Measurements from ENCODE around the gene TP63.

The TP63 gene

DNA sequence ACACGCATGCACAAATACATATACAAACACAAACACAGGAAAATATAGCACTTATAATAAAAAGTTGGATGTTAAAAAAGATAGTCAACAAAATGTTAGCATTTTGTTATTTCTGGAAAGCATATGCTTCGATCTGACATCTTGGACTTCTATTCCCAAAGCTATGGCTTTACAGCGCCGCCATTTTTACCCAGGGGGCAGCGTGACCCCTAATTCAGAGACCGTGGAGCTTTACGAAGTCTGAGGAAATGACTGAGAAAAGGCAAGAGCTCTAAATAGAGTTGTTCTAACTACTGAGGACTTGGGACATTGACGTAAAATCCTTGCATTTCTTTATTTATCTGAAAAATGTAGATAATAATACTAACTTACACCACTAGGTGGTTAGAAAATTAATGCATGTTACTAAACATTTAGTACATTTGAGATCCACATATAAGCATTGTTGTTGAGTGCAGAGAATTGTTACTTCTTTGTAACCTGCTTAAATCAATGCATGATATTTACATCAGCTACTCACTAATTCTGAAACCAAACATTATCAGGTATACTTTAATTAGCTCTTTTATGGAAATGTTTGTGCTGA, 155.4 kb downstream of the TP63 start:
- DNase-seq: no peak

DNA sequence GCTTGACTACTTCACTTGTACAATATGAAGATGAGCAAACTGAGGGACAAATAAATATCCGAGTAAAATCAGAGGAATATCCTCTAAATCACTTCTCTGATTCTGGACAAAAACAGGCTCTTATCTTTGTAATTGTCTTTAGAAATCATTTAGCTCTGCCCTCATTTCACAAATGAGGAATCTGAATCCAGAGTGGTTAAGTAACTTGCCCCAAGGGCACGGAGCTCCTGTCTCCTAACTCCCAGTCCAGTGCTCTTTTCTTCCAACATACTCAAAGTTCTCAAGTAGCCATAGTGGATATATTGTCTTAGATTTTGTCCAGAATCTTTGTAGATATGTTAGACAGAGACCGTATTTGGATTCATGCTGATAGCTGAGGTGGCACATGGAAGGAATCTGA, 156.0 kb downstream of the TP63 start:
- no peak for DNase-seq

DNA sequence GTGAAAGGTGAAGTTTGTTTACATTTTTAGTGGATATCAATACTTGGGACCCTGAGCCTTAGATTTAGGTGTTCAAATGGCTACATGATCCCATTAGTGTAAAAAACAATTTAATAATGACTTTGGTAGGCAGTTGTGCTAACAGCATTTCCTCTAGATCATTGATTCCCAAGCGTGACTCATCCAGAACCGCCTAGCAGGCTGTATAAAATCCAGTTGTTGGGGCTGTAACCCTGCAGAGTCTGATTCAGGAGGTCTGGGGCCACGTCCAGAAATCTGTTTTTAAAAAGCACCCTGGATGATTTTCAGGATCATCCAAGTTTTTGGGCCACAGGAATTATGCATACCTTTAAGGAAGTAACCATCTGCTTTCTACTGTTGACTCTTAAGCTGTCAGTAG, 156.4 kb downstream of the TP63 start:
- no peak for DNase-seq

DNA sequence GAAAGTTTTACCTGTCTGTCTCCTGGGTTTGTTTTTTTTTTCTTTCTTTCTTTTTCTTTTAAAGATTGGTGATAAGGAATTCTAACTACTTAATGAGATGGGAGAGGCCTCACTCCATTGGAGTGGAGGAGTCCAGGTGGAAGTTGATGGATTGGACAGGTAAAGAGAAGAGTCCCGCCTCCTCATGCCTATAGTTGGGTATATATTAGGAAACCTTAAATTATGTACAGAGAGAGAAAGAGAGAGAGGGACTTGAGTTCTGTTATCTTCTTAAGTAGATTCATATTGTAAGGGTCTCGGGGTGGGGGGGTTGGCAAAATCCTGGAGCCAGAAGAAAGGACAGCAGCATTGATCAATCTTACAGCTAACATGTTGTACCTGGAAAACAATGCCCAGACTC, 158.2 kb downstream of the TP63 start:
- no peak for DNase-seq

DNA sequence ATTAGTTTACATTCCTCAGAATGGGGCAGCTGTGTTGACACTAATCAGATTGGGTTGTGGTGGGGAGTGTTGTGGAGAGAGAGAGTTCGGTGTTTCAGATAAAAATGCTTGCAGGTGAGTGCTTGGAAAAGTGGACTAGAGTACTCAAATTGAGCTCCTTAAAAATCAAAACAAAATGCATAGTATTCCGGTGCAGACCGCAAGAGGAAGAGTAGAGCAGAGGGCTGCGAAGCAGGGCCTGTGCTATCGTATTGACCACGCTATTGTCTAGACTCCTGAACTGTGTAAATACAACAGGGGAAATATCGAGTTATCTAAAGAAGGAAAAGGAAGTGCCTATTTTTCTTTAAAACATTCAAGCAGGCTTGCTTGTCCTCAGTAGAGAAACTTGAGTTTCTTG, 159.5 kb downstream of the TP63 start:
- DNase-seq: no peak

DNA sequence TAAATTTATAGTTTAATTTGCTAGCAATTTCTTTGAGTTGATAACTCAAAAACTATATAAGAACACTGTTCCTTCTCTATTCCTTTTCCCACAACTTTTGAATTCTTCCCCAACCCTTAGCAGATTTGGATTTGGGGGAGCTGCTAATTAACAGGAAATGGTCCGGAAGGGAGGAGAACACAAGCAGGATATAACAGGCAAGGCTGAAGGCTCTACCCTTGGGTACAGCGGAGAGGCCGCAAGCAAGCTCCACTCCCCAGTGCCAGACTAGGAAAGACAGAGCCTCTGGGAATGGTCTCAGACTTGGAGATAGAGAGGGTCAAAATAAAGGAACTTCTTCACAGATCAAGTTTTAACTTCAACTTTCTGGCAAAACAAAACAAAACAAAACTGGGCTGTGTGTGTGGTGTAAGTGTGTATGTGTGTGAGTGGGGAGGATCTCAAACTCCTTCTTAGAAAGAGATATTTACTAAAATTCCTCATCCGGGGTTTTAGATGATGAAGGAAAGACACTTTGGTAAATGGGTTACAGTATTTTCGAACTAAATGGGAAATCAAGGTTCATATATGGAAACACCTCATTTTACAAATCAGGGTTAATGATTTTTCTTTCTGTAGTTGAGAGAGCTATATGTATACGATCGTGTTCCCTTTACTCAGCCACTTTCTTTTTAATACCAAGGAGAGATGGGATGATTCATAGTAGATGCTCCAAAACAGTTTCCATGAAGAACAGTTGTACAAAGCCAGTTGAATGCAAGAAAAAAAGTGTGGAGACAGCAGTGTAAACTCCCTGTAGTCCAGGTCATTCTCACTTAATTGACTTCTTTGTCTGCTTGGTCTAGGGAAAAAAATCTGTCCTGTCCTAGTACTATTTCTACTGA, 161.1 kb downstream of the TP63 start:
- DNase-seq: no peak

DNA sequence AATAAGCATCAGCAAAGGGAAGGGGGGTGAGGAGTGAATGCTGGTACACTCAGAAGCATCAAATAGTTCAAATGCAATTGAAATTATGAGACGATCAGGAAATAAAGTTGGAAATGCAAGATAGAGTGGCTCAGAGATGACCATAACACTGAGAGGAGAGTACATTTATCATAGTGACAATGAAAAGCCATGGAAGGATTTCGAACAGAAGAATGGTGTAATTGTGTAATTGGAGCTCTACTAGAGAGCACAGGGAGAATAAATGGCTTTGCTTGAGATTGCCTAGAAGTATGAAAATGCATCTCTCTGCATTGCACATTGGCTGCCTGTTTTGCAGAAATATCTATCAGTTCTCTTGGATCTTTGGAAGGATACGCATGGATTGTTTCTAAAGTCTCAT, 163.3 kb downstream of the TP63 start:
- no peak for DNase-seq

DNA sequence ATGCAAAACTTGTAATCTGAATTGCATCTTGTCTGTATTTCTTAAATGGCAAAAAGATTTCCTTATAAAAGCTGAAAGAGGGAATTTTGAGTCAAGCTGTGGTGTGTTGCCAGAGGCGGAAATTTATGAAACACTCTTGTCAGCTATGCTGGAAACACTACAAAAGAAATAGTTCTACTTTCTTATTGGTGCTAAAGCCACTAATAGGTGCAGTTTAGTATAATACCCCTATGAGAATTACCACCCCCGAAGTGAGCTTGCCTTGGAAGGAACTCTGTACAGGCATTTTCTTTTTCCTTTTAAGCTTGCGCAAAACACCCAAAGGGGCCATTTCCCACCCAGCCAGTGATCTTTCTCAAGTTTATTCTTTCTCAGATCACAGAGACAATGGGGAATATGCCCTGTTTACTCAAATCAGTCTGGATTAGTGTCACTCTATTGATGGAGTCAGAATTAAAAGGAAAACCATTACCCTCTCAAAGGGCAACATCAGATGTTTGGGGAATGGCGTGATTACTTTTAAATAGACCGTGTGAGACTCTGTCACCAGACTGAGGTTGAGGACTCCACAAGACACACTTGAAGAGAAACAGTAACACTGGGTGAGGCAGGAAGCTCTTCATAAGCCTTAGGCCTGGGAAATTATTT, 166.0 kb downstream of the TP63 start:
- DNase-seq: no peak

DNA sequence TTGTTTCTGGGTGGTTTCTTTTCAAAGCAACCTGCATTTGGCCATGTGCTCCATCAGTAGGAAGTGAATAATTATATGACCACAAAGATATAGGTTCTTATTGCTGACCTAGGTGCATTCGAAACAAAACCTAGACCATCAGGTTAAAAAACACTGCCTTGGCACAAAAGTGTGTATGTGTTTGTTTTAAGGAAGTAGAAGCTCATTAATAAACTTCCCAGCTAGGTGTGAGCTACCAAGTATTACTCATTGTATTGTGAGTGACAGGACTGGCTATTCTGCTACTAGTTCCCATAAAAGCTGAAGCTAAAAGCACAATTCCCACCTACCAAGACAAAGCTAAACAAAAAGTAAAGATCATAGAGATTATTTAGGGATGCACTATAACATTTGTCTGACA, 168.2 kb downstream of the TP63 start:
- DNase-seq: no peak

DNA sequence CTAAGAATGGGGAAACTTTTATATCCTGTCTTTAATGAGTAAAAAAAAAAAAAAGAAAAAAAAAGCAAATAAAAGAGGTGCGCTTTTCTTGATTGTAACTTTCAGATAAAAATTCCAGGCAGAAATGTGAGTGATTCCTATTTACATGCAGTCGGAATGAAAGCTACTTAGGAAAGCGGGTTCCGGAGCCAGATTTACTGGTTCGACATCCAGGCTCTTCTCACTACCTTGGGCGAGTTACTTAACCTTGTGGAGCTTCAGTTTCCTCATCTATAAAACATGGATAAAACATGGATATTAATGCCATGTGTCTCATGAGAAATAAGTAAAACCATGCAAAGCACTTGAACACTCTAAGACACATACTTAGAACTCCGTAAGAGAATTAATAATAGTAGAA, 169.2 kb downstream of the TP63 start:
- no peak for DNase-seq

DNA sequence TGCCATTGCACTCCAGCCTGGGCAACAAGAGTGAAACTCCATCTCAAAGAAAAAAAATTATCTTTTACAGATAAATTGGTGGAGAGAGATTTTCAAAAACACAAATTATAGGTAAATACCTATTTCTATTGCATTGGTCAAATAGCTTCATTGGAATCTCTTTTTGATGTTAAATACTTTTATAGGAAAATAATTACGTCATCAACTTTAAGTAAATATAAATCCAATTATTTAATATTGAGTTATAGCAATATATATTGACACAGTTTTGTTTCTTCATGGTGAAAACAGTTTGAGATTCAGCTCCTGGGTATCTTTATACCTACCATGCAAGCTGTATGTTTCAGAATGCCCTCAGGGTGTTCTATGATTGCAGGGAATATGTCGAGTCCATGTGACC, 172.1 kb downstream of the TP63 start:
- DNase-seq: no peak

DNA sequence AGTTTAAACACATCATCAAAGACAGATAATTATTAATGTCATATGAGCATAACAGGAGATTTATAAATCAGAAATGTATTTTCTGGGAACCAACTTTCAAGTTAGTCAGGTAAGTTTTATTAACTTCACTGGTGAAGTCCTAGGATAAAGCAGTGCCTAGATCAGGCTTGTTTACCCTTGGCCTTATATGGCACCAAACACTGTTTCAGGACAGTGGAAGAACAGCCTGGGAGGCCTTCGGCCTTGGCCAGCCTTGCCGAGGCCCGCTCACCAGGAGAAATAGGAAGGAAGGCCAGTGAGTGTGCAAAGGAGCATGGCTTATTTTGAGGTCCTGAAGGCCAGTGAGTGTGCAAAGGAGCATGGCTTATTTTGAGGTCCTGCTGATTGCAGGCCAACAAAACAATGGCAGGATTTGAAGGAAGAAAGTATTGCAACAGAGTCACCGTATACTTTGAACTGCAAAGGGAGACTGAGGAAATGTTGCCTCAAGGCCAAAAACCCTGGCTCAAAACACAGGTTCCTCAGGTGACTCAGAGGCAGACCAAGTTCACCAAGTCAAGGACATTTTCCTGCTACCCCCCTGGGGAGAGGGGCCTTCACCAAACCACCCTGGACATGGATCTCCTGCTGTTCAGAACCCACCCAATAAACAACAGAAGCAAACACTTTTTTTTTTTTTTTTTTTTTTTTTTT, 174.3 kb downstream of the TP63 start:
- DNase-seq: no peak

DNA sequence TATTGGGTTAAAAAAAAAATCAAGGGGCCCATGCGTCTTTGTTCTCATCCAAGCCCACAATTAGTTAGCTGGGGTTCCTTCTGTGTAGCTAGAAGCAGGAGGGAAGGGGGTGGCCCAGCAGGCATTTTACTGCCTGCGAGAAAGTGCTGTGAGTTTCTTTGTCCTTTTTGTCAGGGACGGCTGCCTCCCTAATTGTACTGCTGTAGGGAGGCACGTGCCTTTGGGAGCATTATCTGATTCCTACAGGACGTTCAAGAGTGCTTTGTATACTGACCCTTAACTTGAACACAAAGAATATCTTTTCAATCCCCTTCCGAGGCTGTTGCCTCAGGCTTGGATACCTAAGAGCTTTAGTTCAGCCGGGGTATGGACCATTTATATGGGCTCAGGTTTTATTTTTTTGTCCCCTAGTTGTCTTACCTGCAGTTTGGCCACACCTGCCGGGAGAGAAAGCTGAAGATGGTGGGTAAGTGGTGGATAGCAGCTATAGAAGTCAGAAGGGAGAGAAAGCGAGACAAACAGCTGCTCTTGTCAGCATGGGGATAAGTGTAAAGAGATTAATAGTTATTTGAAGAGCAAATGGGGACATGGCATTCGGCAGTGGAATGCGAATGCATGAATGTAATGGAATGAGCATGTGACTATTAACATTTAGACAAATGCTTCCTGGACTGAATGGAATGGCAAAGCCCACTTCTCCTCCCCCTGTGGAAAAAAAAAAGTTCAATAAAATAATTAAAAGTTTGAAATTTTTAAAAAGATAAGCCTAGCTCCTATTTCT, 175.2 kb downstream of the TP63 start:
- DNase-seq: no peak

DNA sequence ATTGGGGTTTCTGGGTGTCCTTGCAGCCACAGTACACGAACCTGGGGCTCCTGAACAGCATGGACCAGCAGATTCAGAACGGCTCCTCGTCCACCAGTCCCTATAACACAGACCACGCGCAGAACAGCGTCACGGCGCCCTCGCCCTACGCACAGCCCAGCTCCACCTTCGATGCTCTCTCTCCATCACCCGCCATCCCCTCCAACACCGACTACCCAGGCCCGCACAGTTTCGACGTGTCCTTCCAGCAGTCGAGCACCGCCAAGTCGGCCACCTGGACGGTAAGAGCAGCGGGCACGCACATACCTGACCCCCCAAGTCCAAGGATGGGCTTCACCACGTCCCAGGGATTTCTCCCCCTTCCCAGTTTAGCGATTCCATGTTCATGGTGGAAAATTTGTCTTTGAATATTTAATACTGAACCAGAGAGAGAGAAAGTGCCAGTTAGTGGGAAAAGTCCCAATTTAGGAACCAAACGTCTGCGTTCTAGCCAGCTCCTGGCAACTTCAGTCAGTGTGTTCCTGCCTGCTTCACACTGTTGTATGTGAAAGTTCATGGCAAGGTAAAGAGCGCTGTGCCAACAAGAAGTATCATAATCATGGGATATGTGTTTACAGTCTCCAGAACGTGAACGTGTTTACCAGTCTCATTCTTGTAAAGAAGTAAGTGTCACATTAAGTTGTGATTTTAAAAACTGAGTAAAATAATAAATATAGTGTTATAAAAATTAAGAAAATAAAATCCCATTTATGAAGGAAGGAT, 177.2 kb downstream of the TP63 start:
- DNase-seq: no peak

DNA sequence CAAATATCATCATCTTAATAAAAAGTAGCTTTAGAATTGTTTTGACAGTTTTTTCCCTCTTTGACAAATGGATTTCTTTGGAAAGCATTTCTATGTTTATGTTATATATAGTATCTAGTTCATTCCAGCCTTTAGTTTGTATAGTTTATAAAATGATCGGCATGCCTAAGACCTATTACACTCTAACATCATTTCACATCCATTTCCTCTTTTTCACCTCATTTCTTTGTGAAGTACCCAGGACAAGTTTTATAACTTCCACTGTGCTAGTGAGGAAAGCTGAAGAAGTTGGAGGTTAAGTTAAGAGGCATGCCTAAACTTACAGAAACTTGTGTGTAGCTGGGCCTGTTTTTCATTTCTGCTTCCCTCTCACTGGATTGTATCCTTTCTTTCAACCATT, 178.4 kb downstream of the TP63 start:
- no peak for DNase-seq

DNA sequence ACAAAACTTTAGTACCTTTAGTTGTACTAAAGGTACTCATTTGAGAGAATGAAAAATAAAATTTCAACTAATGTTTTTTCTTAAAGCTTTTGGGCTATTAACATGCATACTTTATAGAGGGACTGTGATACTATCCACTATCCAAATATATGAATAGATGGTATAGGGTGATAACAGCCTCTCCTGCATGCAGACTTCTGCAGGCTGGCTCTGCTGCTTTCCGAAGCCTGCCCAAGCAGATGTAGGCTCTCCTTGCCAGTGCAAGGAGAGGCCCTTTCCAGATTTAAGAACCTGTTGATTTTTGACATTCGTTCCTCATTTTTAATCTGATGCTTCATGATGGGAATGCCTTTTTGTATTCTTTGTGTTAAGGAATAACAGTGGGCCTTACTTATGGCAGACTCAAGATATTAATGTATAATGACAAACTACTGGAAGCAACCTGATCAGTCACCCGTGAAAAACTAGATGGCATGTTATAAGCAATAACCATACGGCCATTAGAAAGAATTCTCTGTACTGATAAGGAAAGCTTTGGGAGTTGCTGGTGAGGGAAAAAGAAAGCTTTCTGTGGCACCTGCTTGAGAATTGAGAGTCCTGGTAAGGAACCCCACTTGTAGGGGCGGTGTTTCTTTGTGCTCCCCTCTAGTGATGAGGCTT, 181.7 kb downstream of the TP63 start:
- DNase-seq: no peak

DNA sequence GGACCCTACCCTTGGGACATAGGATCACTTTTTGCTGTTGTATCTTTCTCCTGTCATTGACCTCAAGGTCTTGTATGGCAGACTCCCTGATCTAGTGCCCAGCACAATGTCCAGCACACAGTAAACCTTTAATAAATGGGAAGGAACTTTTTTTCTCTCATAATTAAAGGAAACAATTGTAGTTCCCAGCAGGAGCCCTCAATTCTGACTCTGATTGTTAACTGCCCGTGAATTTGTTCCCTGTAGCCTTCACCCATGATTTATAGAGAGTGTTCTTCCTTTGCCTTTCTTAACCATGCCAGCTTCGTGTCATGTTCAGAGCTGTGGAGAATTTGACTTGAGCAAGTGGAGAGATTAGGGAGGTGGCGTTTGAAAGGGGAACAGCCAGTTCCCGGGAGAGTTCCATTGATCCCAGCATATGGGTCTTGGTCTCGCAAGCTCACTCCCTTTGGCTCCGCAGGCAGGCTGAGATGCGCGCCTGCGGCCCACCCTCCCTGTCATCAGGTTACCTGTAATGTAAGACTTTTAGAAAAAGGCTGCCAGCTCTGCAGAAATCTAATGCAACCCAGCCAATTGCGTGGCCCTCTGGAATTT, 182.6 kb downstream of the TP63 start:
- no peak for DNase-seq

DNA sequence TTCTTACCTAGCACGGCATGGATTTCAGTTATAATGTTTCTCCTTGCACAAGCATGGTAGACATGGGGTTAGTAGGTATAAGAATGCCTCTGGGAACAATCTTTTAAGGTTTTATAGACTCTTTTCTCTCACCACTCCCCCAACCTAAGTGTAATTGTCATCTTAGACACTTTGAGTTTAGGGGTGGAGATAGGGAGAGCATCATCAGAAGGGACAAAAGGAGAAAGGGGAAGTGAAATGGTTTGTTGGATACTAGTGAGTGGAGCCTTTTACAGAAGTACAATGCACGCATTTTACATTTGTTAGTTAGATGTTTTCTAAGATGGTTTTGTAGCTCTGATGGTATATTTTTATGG, 189.2 kb downstream of the TP63 start:
- DNase-seq: no peak

DNA sequence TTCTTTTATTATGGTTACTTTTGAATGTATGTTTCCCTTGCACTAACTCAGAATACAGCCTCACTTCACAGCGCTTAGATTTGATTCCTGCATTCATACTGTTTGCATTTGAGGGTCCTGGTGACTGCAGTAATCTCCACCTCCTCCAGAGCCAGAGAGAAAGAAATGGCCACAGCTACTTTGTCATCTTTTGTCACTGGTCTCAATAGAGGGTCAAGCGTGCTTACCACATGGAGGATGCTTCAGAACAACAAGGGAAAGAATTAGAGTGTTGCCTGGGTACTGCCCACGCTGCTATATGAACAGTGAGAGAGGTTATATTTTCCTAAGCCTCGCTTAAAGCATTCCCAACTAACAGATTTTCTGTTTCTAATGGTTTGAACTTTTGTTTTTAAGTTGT, 190.1 kb downstream of the TP63 start:
- no peak for DNase-seq

DNA sequence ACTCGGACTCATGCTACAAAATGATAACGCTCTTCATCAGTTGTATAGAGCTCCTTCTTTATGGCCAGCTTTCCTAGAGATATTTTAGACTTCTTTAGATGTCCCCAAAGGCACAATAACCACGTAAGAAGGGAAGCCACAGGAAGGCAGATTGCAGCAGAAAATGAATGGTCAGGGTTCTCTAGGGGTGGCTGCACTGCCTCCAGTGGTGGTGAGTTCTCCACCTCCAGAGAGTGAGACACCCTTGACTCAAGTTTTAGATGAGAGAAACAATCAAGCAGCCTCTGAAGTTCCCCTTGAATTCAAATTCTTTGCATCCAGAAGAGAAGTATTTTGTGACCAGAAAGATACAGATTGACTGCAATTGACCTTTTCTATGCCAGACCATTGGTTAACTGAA, 191.5 kb downstream of the TP63 start:
- DNase-seq: no peak

DNA sequence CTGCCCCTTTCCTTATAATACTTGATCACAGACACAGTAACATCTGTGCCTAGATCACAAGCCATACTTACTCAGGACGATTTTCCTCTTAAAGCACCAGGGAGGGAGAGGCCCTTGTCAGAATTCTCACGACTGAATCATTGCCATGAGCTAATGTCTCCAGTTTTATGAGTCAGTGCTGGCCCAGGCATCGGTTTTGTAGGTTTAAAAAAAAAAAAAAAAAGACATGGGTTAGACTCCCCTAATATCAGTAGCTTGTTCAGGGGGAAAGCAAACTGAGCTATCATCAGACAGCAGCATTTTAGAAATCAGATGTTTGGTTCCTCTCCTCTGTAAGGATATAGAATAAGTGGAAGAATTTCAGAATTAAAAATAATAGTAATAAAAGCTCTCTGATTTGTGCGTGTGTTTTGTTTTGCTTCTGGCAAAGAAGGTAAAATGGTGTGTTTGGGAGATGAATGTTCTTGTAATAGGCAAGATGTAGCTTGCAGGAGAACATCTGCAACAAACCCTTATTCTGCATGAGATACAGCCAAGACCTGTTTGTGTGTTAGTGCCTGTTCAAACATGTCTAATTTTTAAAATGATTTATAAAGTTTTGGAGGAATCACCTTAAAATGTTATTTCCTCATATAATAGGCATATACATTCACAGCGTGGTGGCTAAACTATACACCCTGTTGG, 193.6 kb downstream of the TP63 start:
- no peak for DNase-seq

Data from GDM1 (cell line).